GM12874 (cell line): Measurements from ENCODE around the gene TMSB15C.

ENCODE experiments used
- TF ChIP-seq, protein P1 (sequence below): IDR thresholded peaks from 2 replicates; pipeline ENCODE4 v1.5.1; 2011; ENCODE audit warnings: low read depth, mild to moderate bottlenecking, control low read depth, low read length, moderate library complexity; ENCODE audit not compliant: insufficient read depth

Gene TMSB15C

DNA sequence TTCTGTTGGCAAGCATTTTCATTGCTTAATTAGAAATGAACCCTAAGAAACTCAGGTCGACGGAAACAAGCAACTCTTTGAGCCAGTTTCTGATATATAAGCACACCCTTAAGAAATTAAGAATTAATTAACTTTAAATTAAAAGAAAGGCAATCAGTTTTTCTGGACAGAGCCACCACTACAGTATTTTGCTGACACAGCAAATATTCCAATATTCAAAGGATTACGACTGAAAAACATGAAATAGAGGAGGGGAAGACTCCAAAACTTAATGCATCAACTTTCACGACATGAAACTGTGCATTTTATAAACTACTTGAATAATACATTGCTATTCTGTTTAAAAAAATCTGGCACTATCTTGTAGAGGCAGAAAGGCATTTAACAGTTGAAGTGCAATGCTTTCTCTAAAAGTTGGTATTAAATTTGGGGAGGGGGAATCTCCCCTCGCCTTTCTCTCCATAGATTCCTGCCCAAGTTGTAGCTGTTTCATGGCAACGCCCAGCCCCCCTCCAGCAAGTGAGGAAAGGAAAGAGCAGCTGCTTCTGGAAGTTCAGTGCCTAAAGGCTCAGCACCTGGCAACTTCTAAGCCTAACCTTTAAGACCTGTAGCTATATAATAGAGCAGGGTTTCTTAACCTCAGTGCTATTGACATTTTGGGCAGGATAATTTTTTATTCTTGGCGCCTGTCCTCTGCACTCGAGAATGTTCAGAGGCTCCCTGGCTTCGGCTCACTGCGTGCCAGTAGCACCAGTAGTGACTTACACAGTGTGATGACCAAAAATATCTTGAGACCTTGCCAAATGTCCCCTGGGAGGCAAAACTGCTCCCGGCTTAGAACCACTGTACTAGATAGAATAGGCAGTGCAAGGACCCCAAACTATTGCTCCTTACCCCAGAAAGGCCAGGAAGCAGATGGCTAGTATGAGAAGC is 29.6 kb upstream of the TMSB15C start:
- TF ChIP-seq, protein P1, sequence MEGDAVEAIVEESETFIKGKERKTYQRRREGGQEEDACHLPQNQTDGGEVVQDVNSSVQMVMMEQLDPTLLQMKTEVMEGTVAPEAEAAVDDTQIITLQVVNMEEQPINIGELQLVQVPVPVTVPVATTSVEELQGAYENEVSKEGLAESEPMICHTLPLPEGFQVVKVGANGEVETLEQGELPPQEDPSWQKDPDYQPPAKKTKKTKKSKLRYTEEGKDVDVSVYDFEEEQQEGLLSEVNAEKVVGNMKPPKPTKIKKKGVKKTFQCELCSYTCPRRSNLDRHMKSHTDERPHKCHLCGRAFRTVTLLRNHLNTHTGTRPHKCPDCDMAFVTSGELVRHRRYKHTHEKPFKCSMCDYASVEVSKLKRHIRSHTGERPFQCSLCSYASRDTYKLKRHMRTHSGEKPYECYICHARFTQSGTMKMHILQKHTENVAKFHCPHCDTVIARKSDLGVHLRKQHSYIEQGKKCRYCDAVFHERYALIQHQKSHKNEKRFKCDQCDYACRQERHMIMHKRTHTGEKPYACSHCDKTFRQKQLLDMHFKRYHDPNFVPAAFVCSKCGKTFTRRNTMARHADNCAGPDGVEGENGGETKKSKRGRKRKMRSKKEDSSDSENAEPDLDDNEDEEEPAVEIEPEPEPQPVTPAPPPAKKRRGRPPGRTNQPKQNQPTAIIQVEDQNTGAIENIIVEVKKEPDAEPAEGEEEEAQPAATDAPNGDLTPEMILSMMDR: no peak

DNA sequence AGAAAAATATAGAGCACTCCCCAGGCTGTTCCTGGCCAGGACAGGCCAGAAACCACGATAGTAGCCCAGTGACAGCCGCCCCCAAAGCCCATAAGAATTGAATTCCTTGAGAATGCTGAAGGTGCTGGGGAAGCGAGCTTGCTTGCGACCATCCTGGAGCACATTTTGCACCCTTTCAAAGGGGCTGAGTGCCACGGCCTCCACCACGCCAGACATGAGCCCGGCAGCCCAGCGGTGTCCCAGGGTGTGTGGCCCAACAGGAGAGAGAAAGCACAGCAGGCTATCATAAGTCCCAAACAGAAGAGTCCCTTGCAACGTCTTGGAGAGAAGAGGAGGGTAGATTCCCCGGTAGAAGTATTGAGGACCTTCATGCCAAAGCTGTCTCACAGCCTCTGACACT is 28.6 kb upstream of the TMSB15C start:
- TF ChIP-seq, protein P1: no peak

DNA sequence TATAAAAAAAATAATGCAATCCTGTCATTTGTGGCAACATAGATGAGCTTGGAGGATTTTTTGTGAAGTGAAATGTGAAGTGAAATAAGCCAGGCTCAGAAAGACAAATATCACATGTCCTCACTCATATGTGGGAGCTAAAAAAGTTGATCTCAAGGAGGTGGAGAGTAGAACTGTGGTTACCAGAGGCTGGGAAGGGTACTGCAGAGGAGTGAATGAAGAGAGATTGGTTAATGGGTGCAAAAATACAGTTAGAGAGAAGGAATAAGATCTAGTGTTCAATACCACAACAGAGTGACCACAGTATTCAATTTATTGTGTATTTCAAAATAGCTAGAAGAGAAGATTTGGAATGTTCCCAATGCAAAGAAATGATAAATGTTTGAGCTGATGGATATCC is 22.9 kb upstream of the TMSB15C start:
- TF ChIP-seq, protein P1: no peak

DNA sequence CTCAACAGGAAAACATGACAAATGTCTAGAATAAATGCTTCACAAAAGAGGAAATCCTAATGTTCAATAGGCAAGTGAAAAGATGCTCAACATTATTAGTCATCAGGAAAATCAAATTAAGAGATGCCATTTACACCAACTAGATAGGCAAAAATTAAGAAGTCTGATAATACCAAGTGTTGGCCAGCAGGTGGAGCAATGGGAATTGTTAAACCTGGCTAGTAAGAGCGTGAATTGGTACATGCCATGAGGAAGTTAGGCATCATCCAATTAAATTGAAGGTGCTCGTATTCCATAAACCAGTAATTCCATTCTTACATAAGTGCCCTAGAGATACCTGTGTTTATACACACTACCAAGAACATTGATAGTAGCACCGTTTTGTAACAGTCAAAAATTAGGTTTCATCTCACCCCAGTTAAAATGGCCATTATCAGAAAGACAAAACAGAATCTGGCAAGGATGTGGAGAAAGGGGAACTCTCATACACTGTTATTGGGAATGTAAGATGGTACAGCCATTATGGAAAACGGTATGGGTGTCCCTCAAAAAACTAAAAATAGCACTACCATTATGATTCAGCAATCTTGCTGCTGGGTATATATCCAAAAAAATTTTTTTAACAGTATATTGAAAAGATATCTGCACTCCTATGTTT is 22.2 kb upstream of the TMSB15C start:
- TF ChIP-seq, protein P1: peak; percentile 29; the same call in 1 of the 2 replicates

DNA sequence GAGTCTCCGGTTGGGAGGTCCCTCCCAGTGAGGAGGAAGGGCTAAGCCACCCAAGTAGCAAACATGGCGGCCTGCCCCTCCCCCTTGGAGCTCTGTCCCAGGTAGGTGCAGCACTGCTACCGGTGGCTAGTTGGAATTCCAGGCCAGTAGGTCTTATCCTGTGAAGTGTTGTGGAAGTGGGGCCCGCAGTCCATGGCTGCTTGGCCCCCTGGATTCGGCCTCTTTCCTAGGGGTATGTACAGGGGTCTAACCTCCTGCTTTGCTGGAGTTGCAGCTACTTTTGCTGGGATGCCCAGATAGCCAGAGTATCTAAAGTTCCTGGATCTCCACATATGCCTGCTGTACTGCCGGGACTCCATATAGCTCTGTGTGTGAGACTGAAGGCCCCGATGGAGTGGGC is 9.9 kb upstream of the TMSB15C start:
- TF ChIP-seq, protein P1: no peak

DNA sequence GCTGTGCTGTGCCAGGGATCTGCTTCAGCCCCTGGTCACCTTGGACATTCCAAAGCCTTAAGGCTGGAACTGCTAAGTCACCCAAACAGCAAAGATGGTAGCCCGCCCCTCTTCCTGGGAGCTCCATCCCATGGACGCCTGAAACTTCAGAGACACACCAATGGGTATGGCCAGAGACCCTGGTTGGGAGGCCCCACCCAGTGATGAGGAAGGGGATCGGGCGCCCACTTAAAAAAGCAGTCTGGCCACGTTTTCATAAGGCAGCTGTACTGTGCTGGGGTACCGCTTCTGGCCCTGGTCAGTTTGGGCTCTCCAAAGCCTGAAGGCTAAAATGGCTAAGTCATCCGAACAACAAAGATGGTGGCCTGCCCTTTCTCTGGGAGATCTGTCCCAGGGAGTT is 9.4 kb upstream of the TMSB15C start:
- TF ChIP-seq, protein P1: no peak

DNA sequence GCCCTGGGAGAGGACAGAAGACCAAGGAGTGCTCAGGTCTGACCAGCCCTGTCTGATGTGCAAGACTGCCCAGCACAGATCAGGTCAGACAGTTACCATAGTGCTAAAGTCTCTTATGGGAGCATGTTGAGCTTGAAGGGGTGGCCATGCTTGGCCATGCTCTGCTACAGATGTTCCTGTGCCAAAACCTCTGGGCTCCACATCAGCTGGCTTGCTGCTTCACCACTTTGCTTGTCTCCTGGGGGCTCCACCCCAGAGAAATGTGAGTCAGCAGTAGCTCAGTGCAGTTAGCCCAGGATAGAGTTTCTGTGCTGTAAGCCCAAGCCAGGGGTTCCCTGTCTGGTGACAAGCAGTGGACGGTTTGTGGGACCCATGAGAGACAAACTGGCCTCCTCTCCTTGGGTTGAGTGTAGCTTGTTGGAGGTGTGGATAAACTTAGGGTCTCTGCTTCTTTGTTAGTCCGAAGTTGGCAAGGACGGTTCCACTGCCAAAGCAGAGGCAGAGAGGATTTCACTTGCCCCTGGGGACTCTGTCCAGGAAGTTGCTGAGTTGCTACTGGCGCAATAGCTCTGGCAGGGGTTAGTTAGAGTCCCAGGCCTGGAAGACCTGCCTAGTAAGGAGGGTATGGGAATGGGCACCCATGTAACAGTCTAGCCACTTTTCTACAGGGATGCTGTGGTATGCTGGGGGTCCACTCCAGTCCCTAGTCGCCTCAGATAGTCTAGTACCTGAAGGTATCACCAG is 8.7 kb upstream of the TMSB15C start:
- TF ChIP-seq, protein P1: no peak
